Measurements from ENCODE around the gene LRRTM1.

The LRRTM1 gene

GRCh38 chr2:80299661-80300060 lies 4.9 kb downstream of the LRRTM1 start:
- no peak overlapping the region for H3K4me3 ChIP-seq (ENCODE audit: low read depth, low read length)
- no peak for DNase-seq (ENCODE audit: low read depth, low spot score)
- in situ Hi-C loops (cut with HindIII; ENCODE audit: low sequenced_read_pairs), result no loop called here
- TF ChIP-seq CTCF (IDR thresholded peaks at IDR 0.05; ENCODE audit: low read depth, low read length), result no peak

- DNase-seq (ENCODE audit: low read depth, low spot score), result no peak
- no peak for TF ChIP-seq CTCF (IDR thresholded peaks at IDR 0.05; ENCODE audit: low read depth, low read length)
- in situ Hi-C loops (cut with HindIII; ENCODE audit: low sequenced_read_pairs), result no loop called here
- H3K4me3 ChIP-seq (ENCODE audit: low read depth, low read length), result no peak overlapping the region
These were observed 5.6 kb downstream of the LRRTM1 start for GRCh38 chr2:80298954-80299353.

- in situ Hi-C loops (cut with HindIII; ENCODE audit: low sequenced_read_pairs), result no loop called here
- DNase-seq (ENCODE audit: low read depth, low spot score), result no peak
- TF ChIP-seq CTCF (IDR thresholded peaks at IDR 0.05; ENCODE audit: low read depth, low read length), result no peak
- no peak overlapping the region for H3K4me3 ChIP-seq (ENCODE audit: low read depth, low read length)
These were observed 11.5 kb downstream of the LRRTM1 start for GRCh38 chr2:80293039-80293438.

- in situ Hi-C loops (cut with HindIII; ENCODE audit: low sequenced_read_pairs), result no loop called here
These were observed 12.1 kb downstream of the LRRTM1 start for GRCh38 chr2:80292474-80292873.

GRCh38 chr2:80291656-80292055 lies 12.9 kb downstream of the LRRTM1 start:
- in situ Hi-C loops (cut with HindIII; ENCODE audit: low sequenced_read_pairs), result no loop called here
- DNase-seq (ENCODE audit: low read depth, low spot score), result no peak
- TF ChIP-seq CTCF (IDR thresholded peaks at IDR 0.05; ENCODE audit: low read depth, low read length), result no peak
- H3K4me3 ChIP-seq (ENCODE audit: low read depth, low read length), result no peak overlapping the region

More at GRCh38 chr2:80292474-80292873, 12.1 kb downstream of the LRRTM1 start:
- no peak for TF ChIP-seq CTCF (IDR thresholded peaks at IDR 0.05; ENCODE audit: low read depth, low read length)
- H3K4me3 ChIP-seq (ENCODE audit: low read depth, low read length), result no peak overlapping the region
- DNase-seq (ENCODE audit: low read depth, low spot score), result no peak

GRCh38 chr2:80288576-80288975 lies 16.0 kb downstream of the LRRTM1 start:
- no peak for TF ChIP-seq CTCF (IDR thresholded peaks at IDR 0.05; ENCODE audit: low read depth, low read length)
- no peak overlapping the region for H3K4me3 ChIP-seq (ENCODE audit: low read depth, low read length)
- in situ Hi-C loops (cut with HindIII; ENCODE audit: low sequenced_read_pairs), result no loop called here
- DNase-seq (ENCODE audit: low read depth, low spot score), result no peak

- in situ Hi-C loops (cut with HindIII; ENCODE audit: low sequenced_read_pairs), result no loop called here
- no peak for DNase-seq (ENCODE audit: low read depth, low spot score)
- TF ChIP-seq CTCF (IDR thresholded peaks at IDR 0.05; ENCODE audit: low read depth, low read length), result no peak
- no peak overlapping the region for H3K4me3 ChIP-seq (ENCODE audit: low read depth, low read length)
These were observed 23.5 kb downstream of the LRRTM1 start for GRCh38 chr2:80281049-80281448.

Data from astrocyte of the spinal cord (primary cell).